ENCODE measurements around the gene SHTN1.

- no peak for TF ChIP-seq POLR2A (IDR thresholded peaks at IDR 0.05)
- no peak for TF ChIP-seq CTCF (IDR thresholded peaks at IDR 0.05)
- TF ChIP-seq POLR2AphosphoS5 (IDR thresholded peaks at IDR 0.05): no peak
Measured at GRCh38 chr10:116889066-116889465, 115.9 kb downstream of the SHTN1 start.
